Suprapubic skin (tissue), 4 donors: Measurements from ENCODE around the gene SLF2. TPM values are rescaled to one million over a fixed set of nuclear protein-coding genes. Genes with fewer than 3 reads are reported as not detected.

Source experiments
- DNase-seq, 2 donors: peaks; one replicate each; pipeline ENCODE4 v3.0.0-alpha.2; 2019; ENCODE audit warnings: low spot score in 2 of 2
- H3K27ac ChIP-seq: fragments of 200-600 bp; sonication (generic); one replicate; pipeline ENCODE4 v1.5.1; 2019
- H3K27me3 ChIP-seq: fragments of 200-600 bp; sonication (generic); one replicate; pipeline ENCODE4 v1.5.1; 2019
- H3K36me3 ChIP-seq: fragments of 200-600 bp; sonication (generic); one replicate; pipeline ENCODE4 v1.5.1; 2019
- H3K4me1 ChIP-seq: fragments of 200-600 bp; sonication (generic); one replicate; pipeline ENCODE4 v1.5.1; 2019
- H3K4me3 ChIP-seq: fragments of 200-600 bp; sonication (generic); one replicate; pipeline ENCODE4 v1.5.1; 2019; ENCODE audit warnings: mild to moderate bottlenecking
- H3K9me3 ChIP-seq: fragments of 200-600 bp; sonication (generic); one replicate; pipeline ENCODE4 v1.5.1; 2019
- CTCF ChIP-seq, 2 donors: fragments of 200-600 bp in 1 of 2; fragments of 450-650 bp in 1 of 2; sonication (generic) in 1 of 2; IDR thresholded peaks; one replicate each; pipeline ENCODE4 v1.5.1; 2016 to 2019; ENCODE audit warnings: antibody characterized with exemption in 2 of 2, mild to moderate bottlenecking in 1 of 2, moderate library complexity in 1 of 2
- EP300 ChIP-seq: sonication (generic); formaldehyde crosslinking; IDR thresholded peaks from one replicate; pipeline ENCODE4 v1.6.1; 2017; ENCODE audit warnings: antibody characterized with exemption
- POLR2A ChIP-seq, 2 donors: fragments of 450-650 bp; IDR thresholded peaks; one replicate each; pipeline ENCODE4 v1.6.1; 2017; ENCODE audit warnings: antibody characterized with exemption in 2 of 2, mild to moderate bottlenecking in 2 of 2, moderate library complexity in 2 of 2
- POLR2AphosphoS5 ChIP-seq, 3 donors: sonication (generic); formaldehyde crosslinking; IDR thresholded peaks; one replicate each; pipeline ENCODE4 v1.6.1; 2017; ENCODE audit warnings: antibody characterized with exemption in 3 of 3
- WGBS: methylation state at CpG from one replicate; pipeline ENCODE4 v1.1.5; 2018; 5-methylcytosine and 5-hydroxymethylcytosine counted together
- total RNA-seq, 4 donors: library from RNA; depleted of rRNA; stranded (reverse); fragments of >200 nt; gene quantifications; one replicate each; pipeline ENCODE4 v1.1.0, GENCODE V29; 2016

The SLF2 gene
- total RNA-seq, 4 donors from 2014 or later = 11.6 to 41.4 (median 15.6) TPM

GRCh38 chr10:100999742-101000126 is 87.0 kb downstream of the SLF2 start, which contains the start of gene LZTS2:
TSS of gene LZTS2 (plus strand) at chr10:100999808. CDS start at chr10:101002539, 2,731 bp downstream.
- TF ChIP-seq POLR2AphosphoS5 (IDR thresholded peaks at IDR 0.05) (no peak), EP300 (no peak), POLR2A (IDR thresholded peaks at IDR 0.05) (no peak), CTCF (IDR thresholded peaks at IDR 0.05) (no peak)
- Histone ChIP-seq H3K36me3 (peaks cover 21% of the 10 kb centered on the region), H3K4me1 (peaks cover 60% of the 10 kb centered on the region), H3K4me3 (peak within 1 kb of the TSS; percentile 81), H3K27ac (peak within 1 kb of the TSS; percentile 98), H3K27me3 (no peaks in the 10 kb centered on the region), H3K9me3 (no peaks in the 10 kb centered on the region)
- WGBS = no CpG with 5 or more reads among the region's 44 CpGs
- DNase-seq = no peak

GRCh38 chr10:101000127-101000914 is 87.6 kb downstream of the SLF2 start:
- Histone ChIP-seq H3K27ac (peak overlapping the region; percentile 98), H3K27me3 (no peaks in the 10 kb centered on the region), H3K4me3 (peak overlapping the region; percentile 81), H3K4me1 (peaks cover 60% of the 10 kb centered on the region), H3K9me3 (no peaks in the 10 kb centered on the region), H3K36me3 (peaks cover 25% of the 10 kb centered on the region)
- no peak for DNase-seq
- WGBS = 6% methylated on average over 14 of the region's 19 CpGs
- TF ChIP-seq EP300 (no peak), POLR2A (IDR thresholded peaks at IDR 0.05) (no peak), POLR2AphosphoS5 (IDR thresholded peaks at IDR 0.05) (no peak), CTCF (IDR thresholded peaks at IDR 0.05) (no peak)

GRCh38 chr10:101000915-101001658 is 88.3 kb downstream of the SLF2 start:
- H3K27ac ChIP-seq = peak overlapping the region; percentile 98
- no peaks in the 10 kb centered on the region for H3K27me3 ChIP-seq
- TF ChIP-seq CTCF (IDR thresholded peaks at IDR 0.05) (no peak), POLR2AphosphoS5 (IDR thresholded peaks at IDR 0.05) (peak in 2 of 3 donors; percentile 22 to 31), POLR2A (IDR thresholded peaks at IDR 0.05) (peak in 1 of 2 donors; percentile 50)
- WGBS = 28% methylated on average over 12 of the region's 12 CpGs
- DNase-seq = peak; percentile 93 to 95
- H3K4me1 ChIP-seq = peaks cover 60% of the 10 kb centered on the region
- peaks cover 33% of the 10 kb centered on the region for H3K36me3 ChIP-seq
- H3K4me3 ChIP-seq = peak overlapping the region; percentile 81
- H3K9me3 ChIP-seq = no peaks in the 10 kb centered on the region

- no peak for TF ChIP-seq EP300
- no peak for TF ChIP-seq POLR2A (IDR thresholded peaks at IDR 0.05)
- no peak for TF ChIP-seq CTCF (IDR thresholded peaks at IDR 0.05)
- TF ChIP-seq POLR2AphosphoS5 (IDR thresholded peaks at IDR 0.05) = no peak
- WGBS = 41% methylated on average over 3 of the region's 5 CpGs
- DNase-seq = no peak
- H3K27ac ChIP-seq = peak overlapping the region; percentile 98
- H3K27me3 ChIP-seq = no peaks in the 10 kb centered on the region
- peaks cover 37% of the 10 kb centered on the region for H3K36me3 ChIP-seq
- no peaks in the 10 kb centered on the region for H3K9me3 ChIP-seq
- H3K4me3 ChIP-seq = peak overlapping the region; percentile 81
- H3K4me1 ChIP-seq = peaks cover 54% of the 10 kb centered on the region
Measured at GRCh38 chr10:101001659-101002035, 88.9 kb downstream of the SLF2 start.

GRCh38 chr10:101002456-101002855 is 89.7 kb downstream of the SLF2 start:
- H3K9me3 ChIP-seq = no peaks in the 10 kb centered on the region
- no peak overlapping the region for H3K4me3 ChIP-seq
- H3K36me3 ChIP-seq = peaks cover 45% of the 10 kb centered on the region
- TF ChIP-seq POLR2A (IDR thresholded peaks at IDR 0.05) (no peak), CTCF (IDR thresholded peaks at IDR 0.05) (no peak), POLR2AphosphoS5 (IDR thresholded peaks at IDR 0.05) (no peak), EP300 (no peak)
- no peaks in the 10 kb centered on the region for H3K27me3 ChIP-seq
- 100% methylated on average over 2 of the region's 11 CpGs for WGBS
- H3K27ac ChIP-seq = peak overlapping the region; percentile 98
- H3K4me1 ChIP-seq = peaks cover 49% of the 10 kb centered on the region
- no peak for DNase-seq
